Measurements from ENCODE around the gene TBC1D9. TPM values are rescaled to one million over a fixed set of nuclear protein-coding genes. Genes with fewer than 3 reads are reported as not detected.

Gene TBC1D9
- total RNA-seq, 1 experiment from 2014 or later = 29.0 TPM

DNA sequence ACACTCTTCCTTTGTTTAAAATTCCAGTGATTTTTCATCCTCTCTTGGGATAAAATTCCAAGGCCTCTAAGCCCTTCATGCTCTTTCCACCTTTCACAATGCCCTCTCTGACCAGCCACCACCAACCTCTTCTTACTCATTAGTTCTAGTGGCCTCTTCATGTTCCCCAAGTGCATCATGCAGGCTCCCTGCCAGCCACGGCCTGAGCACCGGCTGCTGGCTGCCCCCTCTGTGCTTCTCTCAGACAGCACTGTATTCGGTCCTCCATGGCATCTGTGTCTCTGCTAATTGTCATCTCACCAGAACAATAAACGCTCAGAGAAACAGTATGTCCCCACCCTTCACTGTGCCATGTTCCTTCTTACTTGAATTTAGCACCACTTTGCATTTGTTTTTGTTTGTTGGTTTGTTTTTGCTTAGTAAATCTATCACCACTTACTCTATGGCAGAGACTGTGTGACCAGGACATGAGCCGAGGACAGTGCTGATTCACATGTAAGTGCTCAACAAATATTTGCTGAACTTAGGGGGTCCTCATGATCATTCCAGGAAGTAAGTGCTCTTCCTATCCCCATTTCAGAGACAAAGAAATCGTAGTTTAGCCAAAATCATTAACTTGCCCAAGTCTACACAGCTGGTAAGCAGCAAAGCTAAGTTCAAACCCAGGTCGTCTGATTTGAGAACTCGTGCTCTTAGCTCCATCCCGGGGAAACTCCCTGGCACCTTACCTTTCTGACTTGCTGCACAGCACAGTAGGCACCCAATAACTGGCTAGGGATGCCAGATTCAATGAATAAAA is 110.4 kb downstream of the TBC1D9 start:
- DNase-seq = no peak
- Histone ChIP-seq H3K36me3 (peaks cover 9% of the 10 kb centered on the region; the same call in 1 of the 2 replicates), H3K27me3 (no peaks in the 10 kb centered on the region), H3K9me3 (replicated peaks) (no peaks in the 10 kb centered on the region), H3K4me1 (no peaks in the 10 kb centered on the region), H3K27ac (no peak overlapping the region), H3K4me3 (no peak overlapping the region)

DNA sequence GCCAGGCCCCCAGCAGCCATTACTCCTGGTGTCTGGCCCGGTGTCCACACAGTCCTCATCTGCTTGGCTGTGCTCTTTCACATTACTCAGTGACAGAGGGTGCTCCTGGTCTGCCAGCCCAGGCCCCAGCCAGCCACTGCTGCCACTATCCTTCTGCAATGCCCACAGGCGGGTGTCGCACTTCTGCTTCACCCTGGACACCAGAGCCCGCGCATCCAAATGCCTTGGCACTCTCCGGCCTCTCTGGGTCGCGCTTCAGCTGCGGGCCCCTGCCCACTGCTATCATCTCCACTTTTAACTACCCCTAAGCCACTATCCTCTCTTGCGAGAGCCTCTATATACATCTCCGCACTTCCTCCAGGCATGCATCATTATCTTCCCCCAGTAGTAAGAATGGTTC is 111.0 kb downstream of the TBC1D9 start:
- no peaks in the 10 kb centered on the region for H3K4me1 ChIP-seq
- peaks cover 9% of the 10 kb centered on the region; the same call in 1 of the 2 replicates for H3K36me3 ChIP-seq
- H3K9me3 ChIP-seq (replicated peaks) = no peaks in the 10 kb centered on the region
- no peak overlapping the region for H3K4me3 ChIP-seq
- H3K27ac ChIP-seq = no peak overlapping the region
- DNase-seq = no peak
- H3K27me3 ChIP-seq = no peaks in the 10 kb centered on the region

DNA sequence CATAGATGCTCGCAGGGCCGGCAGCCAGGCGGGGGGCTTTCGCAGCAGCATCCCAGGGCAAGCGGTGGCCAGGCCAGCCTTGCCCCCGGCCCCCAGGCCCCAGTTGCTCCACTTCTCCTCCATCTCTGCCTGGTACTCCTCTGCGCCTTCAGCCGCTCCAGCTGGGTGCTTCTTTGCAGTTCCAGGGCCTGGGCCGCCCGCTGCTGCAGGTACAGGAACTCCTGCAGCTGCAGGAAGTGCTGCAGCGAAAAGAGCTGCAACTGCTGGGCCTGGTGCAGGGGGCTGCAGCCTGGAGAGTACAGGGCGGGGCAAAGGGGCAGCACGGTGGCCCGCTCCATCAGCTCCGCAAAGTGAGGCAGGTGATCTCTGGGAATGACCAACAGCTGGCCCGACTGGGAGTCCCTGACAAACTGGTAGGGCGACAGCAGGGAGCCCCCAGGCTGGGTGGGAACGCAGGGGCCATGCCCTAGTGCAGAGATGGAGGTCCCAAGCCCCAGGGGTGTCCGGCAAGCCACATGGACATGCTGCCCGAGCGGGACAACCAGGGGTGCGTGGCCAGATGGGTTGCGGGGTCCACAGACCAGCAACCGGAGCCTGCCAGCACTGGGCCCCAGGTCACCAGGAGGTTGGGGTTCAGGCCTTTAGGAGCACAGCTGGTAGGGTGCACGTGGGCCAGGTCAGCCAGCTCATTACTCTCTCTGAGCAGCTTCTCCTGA is 111.6 kb downstream of the TBC1D9 start:
- H3K9me3 ChIP-seq (replicated peaks) = no peaks in the 10 kb centered on the region
- no peaks in the 10 kb centered on the region for H3K4me1 ChIP-seq
- DNase-seq = no peak
- H3K27me3 ChIP-seq = no peaks in the 10 kb centered on the region
- H3K27ac ChIP-seq = no peak overlapping the region
- H3K36me3 ChIP-seq = peaks cover 9% of the 10 kb centered on the region; the same call in 1 of the 2 replicates
- no peak overlapping the region for H3K4me3 ChIP-seq

DNA sequence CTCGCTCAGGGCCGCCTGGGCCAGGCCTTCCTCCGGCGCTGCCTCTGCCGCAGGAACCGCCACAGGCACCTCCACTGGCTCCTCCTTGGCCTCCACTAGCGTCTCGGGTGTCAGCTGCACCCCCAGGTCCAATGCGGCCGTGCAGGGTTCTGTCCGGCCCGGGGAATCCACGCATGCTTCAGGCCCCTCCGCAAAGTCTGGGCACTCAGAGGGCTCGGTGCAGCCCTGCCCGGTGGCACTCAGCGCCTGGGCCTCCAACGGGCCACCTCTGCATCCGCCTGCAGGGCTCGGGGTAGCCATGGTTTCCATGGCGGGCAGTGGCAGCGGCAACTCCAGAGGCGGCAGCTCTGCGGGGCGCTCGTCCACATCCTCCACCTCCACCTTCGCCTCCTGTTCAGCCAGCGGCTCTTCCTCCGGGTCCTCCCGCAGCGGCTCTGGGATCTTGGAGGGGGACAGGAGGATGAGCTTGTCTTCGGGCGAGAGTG is 112.6 kb downstream of the TBC1D9 start:
- no peak for DNase-seq
- Histone ChIP-seq H3K4me3 (no peak overlapping the region), H3K27me3 (no peaks in the 10 kb centered on the region), H3K36me3 (peaks cover 9% of the 10 kb centered on the region; the same call in 1 of the 2 replicates), H3K4me1 (no peaks in the 10 kb centered on the region), H3K27ac (no peak overlapping the region), H3K9me3 (replicated peaks) (no peaks in the 10 kb centered on the region)

DNA sequence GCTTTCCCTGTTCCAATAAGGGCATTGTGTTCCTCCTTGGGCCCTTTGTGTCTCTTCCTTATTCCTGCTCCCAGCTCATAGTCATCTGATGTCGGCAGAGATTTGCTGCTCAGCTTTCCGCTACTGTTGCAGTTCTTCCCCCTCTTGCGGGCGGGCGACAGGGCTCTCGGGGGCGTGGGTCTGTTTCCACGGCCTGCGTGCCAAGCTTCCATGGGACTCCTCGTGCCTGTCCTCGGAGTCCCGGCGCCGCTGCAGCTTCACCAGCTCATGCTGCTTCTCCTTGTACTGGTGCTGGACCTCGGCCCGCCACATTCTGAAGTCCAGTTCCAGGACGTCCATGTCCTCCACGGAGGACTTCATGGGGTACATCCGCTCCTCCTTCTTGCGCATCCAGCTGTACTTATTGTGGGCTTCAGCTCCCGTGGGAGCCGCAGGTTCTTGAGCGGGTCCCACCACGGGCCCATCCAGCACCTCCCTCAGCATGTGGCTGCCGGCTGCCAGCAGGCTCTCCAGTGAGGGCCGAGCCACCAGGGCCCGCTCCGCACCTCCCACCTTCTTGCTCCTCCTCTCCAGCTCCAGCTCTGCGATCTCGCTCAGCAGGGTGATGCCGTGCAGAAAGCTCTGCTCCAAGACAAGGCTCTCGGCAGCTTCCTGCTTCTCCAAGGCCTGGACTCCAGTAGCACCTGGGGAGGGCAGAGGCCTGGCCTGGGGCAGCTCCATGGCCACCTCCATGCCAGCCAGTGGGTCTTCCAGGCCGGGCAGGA is 113.3 kb downstream of the TBC1D9 start:
- H3K9me3 ChIP-seq (replicated peaks) = no peaks in the 10 kb centered on the region
- H3K27ac ChIP-seq = no peak overlapping the region
- no peaks in the 10 kb centered on the region for H3K27me3 ChIP-seq
- H3K4me3 ChIP-seq = no peak overlapping the region
- H3K4me1 ChIP-seq = no peaks in the 10 kb centered on the region
- no peak for DNase-seq
- peaks cover 9% of the 10 kb centered on the region; the same call in 1 of the 2 replicates for H3K36me3 ChIP-seq

DNA sequence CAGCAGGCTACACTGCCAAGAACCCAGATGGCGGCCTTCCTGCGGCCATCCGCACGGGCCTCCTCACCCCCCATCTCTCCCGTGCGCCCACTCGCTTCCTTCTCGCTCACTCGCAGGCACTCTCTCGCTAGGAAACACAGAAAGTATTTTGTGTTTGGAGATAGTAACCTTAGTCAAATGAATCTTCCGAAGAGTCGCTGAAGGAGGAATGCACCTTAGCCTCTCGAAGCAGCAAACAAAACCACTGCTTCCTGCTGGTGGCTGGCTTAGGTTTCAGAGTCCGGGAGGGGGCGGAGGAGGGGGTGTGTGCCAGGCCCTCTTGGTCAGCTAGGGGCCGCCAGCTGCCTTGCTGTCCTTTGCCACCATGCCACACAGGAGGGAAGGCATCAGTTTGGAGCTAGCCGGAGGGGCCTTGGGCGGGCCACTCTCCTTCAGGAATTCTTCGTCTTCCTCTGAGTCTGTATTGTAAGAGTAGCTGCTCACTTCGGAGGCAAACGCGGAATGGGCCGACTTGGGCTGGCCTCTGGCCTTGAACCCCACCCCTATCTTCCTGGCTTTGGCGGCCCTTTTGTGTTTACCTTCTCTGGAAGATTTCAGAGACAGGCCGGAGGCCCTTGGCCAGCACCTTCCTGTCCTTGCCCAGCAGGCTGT is 114.3 kb downstream of the TBC1D9 start:
- H3K27me3 ChIP-seq = no peaks in the 10 kb centered on the region
- H3K4me3 ChIP-seq = no peak overlapping the region
- no peaks in the 10 kb centered on the region for H3K4me1 ChIP-seq
- no peaks in the 10 kb centered on the region for H3K9me3 ChIP-seq (replicated peaks)
- H3K36me3 ChIP-seq = peaks cover 5% of the 10 kb centered on the region; the same call in 1 of the 2 replicates
- H3K27ac ChIP-seq = no peak overlapping the region
- DNase-seq = no peak

DNA sequence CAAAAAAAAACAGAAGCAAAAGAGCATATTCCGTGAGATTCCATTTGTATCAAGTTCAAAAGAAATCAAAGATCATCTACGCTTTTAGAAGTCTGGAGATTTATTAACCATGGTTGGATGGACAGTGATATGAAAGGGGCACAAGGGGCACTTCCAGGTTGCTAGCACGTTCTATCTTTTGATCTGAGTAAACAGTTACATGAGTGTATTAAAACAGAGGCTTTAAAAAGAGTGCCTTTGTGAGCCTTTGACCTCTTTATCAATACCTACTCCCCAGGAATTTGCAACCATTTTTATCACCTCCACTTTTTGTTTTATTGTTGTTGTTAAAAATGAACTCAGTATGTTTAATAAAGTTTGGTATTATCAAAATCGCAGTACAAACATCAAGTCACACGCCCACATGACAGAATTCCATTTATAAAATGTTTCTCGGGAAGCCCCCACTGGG is 115.1 kb downstream of the TBC1D9 start:
- no peaks in the 10 kb centered on the region for H3K4me1 ChIP-seq

DNA sequence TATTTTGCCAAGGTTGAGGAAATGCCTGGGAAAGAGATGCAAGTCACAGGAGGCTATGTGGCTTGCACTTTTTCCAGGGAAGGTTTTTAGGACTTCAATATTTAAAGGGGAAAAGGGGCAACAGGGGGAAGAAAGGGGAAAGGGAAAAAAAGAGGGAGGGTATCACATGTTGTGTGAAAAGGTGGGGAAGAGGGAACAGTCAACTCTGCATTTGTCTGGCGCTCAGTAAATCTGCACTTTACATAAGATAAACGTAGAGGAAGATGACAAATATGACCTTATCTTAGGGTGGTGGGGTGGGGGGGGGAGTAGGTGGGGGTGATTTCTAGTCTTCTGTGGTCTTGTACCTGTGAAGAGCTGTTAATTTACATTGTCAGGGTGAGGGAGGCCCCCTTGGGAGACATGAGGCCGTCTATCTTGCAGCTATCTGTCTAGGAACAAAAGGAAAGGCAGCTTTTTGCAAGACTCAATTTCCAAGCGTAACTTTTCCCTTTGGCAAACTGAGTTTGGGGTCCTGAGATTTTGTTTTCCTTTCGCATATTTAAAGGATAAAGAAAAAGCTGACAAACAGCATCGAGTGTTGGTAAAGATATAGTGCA is 115.9 kb downstream of the TBC1D9 start:
- DNase-seq = no peak
- Histone ChIP-seq H3K27ac (no peak overlapping the region), H3K36me3 (no peaks in the 10 kb centered on the region; the same call in 1 of the 2 replicates), H3K9me3 (replicated peaks) (no peaks in the 10 kb centered on the region), H3K4me3 (no peak overlapping the region), H3K4me1 (no peaks in the 10 kb centered on the region), H3K27me3 (no peaks in the 10 kb centered on the region)

More for the DNA sequence above, 115.1 kb downstream of the TBC1D9 start:
- Histone ChIP-seq H3K4me3 (no peak overlapping the region), H3K36me3 (no peaks in the 10 kb centered on the region; the same call in 1 of the 2 replicates), H3K27me3 (no peaks in the 10 kb centered on the region), H3K27ac (no peak overlapping the region), H3K9me3 (replicated peaks) (no peaks in the 10 kb centered on the region)
- no peak for DNase-seq

DNA sequence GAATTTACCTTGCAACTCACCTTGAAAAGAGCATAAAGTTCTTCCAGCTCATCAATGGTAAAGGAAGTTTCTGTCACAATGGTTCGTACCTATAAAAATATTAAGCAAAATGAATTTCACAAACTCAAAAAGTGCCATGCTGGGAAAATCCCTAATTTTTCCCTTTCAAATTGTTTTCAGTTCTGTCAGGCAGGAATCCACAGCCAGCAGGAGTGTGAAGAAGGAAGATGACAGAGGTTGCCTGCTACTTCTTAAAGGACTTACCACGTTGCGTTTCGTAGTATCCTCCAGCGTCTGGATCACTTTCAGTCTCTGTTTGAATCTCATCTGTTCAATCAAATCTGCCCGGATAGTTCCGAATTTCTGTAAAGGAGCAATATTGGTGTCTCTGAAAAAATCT is 117.1 kb downstream of the TBC1D9 start:
- Histone ChIP-seq H3K9me3 (replicated peaks) (no peaks in the 10 kb centered on the region), H3K4me3 (no peak overlapping the region), H3K27me3 (no peaks in the 10 kb centered on the region), H3K4me1 (no peaks in the 10 kb centered on the region), H3K27ac (no peak overlapping the region), H3K36me3 (no peaks in the 10 kb centered on the region; the same call in 1 of the 2 replicates)
- no peak for DNase-seq

DNA sequence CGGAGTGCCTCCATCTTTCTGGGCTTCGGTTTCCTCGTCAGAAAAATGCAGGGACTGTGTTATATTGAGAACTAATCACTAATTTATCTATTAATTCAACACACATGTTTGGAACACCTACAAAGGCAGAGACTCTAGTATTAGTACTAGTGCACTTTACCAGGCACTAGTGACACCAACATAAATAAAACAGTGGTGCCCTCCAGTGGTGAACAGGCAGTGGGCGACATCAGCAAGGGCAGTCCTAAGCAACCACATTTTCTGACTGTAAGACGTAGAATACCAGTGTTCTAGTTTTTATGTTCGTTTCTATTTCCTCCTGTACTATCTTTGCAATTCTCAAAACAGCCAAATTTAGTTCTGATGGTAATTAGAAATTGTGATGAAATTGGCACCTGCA is 118.3 kb downstream of the TBC1D9 start:
- DNase-seq = peak; percentile 24 to 53
- no peaks in the 10 kb centered on the region for H3K27me3 ChIP-seq
- H3K4me1 ChIP-seq = no peaks in the 10 kb centered on the region
- no peaks in the 10 kb centered on the region for H3K9me3 ChIP-seq (replicated peaks)
- no peak overlapping the region for H3K27ac ChIP-seq
- no peaks in the 10 kb centered on the region; the same call in 1 of the 2 replicates for H3K36me3 ChIP-seq
- no peak overlapping the region for H3K4me3 ChIP-seq

DNA sequence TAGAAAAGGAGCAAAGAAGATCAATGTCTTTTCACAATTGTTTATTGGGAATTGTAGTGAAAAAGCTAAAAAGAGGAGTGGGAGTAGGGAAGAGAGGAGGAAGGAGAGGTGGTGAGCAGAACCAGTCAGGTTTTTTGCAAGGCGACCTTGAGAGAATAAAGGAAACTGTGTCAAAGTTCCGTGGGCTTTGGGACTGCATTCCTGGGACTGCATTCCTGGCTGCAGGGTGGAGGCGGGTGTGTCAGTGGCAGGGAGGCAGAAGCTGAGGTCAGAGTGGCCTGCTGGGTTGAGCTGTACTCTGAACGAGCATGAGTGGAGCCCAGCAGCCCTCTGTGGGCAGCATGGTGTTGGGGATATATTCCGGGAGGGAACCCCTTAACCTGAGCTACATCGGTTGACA is 120.6 kb downstream of the TBC1D9 start:
- no peak overlapping the region for H3K27ac ChIP-seq
- H3K27me3 ChIP-seq = no peaks in the 10 kb centered on the region
- no peak overlapping the region for H3K4me3 ChIP-seq
- no peak for DNase-seq
- H3K4me1 ChIP-seq = no peaks in the 10 kb centered on the region
- no peaks in the 10 kb centered on the region for H3K9me3 ChIP-seq (replicated peaks)
- no peaks in the 10 kb centered on the region; the same call in 1 of the 2 replicates for H3K36me3 ChIP-seq

DNA sequence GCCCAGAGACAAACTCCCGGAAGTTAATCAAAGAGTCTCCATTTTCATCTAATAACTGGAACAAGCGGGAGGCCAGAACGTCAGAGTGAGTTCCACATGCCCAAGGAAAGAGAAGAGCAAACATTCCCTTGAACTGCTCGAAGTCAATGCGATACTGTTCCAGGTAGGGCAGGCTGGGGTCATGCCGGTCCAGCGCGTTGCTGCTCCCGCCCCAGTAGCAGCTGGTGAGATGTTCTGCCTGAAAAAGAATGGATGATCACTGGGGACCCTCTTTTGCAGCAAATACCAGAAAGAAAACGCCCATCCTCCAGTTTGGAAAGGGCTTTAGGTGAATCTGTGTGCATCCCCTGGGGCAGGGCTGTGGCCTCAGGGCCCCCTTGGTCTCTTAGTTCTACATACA is 122.2 kb downstream of the TBC1D9 start:
- H3K36me3 ChIP-seq = no peaks in the 10 kb centered on the region; the same call in 1 of the 2 replicates
- no peaks in the 10 kb centered on the region for H3K9me3 ChIP-seq (replicated peaks)
- no peaks in the 10 kb centered on the region for H3K27me3 ChIP-seq
- H3K4me3 ChIP-seq = no peak overlapping the region
- DNase-seq = no peak
- H3K4me1 ChIP-seq = no peaks in the 10 kb centered on the region
- H3K27ac ChIP-seq = no peak overlapping the region

DNA sequence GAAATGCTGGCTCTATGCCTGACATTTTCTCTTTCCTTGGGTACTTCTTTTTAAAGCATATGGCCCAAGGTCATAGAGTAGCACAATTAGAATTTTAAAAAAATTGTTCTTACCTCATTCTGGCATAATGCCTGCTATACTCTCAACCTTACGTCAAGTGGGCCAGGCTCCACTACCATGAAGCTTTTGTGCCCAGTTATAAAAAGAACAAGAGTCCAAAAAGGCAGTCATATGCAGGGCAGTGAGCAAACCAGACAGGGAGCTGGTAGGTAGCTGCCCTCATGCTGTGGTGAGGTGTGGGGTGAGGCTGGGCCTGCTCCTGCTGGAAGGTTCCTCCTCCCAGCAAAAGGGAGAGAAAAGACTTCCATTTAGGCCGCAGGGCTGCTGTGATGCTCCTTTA is 123.1 kb downstream of the TBC1D9 start:
- Histone ChIP-seq H3K9me3 (replicated peaks) (no peaks in the 10 kb centered on the region), H3K27ac (no peak overlapping the region), H3K36me3 (peaks cover 5% of the 10 kb centered on the region; the same call in 1 of the 2 replicates), H3K4me3 (no peak overlapping the region), H3K27me3 (no peaks in the 10 kb centered on the region), H3K4me1 (no peaks in the 10 kb centered on the region)
- DNase-seq = no peak

DNA sequence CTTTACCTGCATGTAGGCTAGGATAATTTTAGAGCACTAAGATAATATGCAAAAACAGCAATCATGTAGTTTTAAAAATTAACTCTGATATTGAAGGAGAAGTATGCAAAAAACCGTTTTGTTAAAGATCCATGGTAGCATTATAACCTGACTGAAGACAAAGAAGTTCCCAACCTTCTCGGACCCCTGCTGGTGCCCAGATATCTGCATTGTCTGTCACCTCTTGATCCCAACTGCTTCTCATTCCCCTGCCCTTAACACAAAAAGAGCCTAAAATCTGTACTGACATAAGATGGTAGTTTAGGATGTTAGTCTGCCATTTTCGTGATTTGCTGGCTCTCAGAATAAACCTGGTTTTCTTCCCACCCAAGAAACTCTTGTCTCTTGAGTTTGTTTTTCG is 125.9 kb downstream of the TBC1D9 start:
- peaks cover 12% of the 10 kb centered on the region; the same call in 1 of the 2 replicates for H3K36me3 ChIP-seq
- no peaks in the 10 kb centered on the region for H3K4me1 ChIP-seq
- no peak for DNase-seq
- H3K27me3 ChIP-seq = no peaks in the 10 kb centered on the region
- H3K27ac ChIP-seq = no peak overlapping the region
- no peaks in the 10 kb centered on the region for H3K9me3 ChIP-seq (replicated peaks)
- no peak overlapping the region for H3K4me3 ChIP-seq
